22Rv1 (cell line): ENCODE measurements around the gene ATF1.

ENCODE experiments used
- ZFX ChIP-seq: fragments of 450-650 bp; IDR thresholded peaks from 2 replicates; pipeline ENCODE4 v1.6.1; 2017; ENCODE audit warnings: antibody characterized with exemption, borderline replicate concordance
- TF ChIP-seq, protein P1 (sequence below): fragments of 450-650 bp; IDR thresholded peaks from 2 replicates; pipeline ENCODE4 v1.5.1; 2017; ENCODE audit warnings: mild to moderate bottlenecking

DNA sequence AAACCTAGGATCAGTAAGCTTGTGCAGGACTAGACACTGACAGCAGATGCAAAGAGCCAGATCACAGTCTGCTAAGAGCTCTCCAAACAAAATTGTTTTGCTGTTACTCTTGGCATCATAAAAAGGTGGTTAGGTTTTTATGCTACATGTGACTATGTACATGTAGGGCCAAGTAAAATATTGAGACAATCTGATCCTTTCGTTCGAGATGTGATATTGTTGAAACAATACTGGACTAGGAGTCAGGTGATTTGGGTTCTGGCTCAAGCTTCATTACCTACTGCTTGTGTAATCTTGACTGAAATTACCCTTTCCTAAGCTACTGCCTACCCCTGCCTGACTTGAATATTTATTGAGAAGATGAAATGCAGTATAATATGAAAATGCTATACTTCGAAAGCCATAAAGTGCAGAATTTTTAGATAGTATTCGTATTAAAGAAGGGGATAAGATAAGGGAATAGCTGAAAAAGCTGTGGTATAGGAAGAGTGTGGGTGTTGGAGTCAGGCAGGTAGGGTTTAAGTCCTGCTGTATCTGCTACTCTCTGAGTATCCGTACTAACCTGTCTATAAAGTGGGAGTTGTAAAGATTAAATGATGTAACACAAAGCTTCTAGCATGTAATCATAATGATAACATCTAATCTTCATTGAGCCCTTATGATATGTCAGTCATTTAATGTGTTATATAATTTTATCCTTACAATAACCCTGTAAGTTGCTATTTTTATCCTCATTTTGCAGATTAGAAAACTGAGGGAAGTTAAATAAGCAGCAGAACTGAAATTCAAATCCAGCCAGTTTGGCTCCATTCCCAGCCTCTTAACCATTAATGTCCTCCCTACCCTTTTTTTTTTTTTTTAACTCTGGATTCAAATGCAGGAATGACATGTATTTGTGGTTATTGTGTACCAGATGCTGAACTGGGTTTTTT, 38.6 kb upstream of the ATF1 start:
- TF ChIP-seq, protein P1, sequence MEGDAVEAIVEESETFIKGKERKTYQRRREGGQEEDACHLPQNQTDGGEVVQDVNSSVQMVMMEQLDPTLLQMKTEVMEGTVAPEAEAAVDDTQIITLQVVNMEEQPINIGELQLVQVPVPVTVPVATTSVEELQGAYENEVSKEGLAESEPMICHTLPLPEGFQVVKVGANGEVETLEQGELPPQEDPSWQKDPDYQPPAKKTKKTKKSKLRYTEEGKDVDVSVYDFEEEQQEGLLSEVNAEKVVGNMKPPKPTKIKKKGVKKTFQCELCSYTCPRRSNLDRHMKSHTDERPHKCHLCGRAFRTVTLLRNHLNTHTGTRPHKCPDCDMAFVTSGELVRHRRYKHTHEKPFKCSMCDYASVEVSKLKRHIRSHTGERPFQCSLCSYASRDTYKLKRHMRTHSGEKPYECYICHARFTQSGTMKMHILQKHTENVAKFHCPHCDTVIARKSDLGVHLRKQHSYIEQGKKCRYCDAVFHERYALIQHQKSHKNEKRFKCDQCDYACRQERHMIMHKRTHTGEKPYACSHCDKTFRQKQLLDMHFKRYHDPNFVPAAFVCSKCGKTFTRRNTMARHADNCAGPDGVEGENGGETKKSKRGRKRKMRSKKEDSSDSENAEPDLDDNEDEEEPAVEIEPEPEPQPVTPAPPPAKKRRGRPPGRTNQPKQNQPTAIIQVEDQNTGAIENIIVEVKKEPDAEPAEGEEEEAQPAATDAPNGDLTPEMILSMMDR = no peak
- no peak for TF ChIP-seq ZFX
